Common myeloid progenitor, CD34-positive (primary cell): ENCODE results near the gene MIP. TPM values are rescaled to one million over a fixed set of nuclear protein-coding genes. Genes with fewer than 3 reads are reported as not detected.
"Not testable (repeated sequence)": the region's sequence is repeated elsewhere in the genome, so short reads cannot be mapped to it uniquely, and the experiment has no call there.

ENCODE experiments used
- CTCF ChIA-PET: fragments of 350-600 bp; sonication (Branson Sonifier 250); formaldehyde crosslinking; loops from one replicate; lab custom pipeline; 2021; ENCODE audit warnings: antibody characterized with exemption; lab: Charles Lee
- POLR2A ChIA-PET: fragments of 350-600 bp; sonication (Branson Sonifier 250); formaldehyde crosslinking; loops from one replicate; lab custom pipeline; 2021; ENCODE audit warnings: antibody characterized with exemption; lab: Charles Lee
- DNase-seq, 3 donors: peaks; one replicate each; pipeline versions ENCODE4 v3.0.0 to v3.0.0-alpha.2; 2013
- H3K27ac ChIP-seq, 2 experiments: 1 replicate in 1 of 2; 2 replicates in 1 of 2; pipeline ENCODE4 v1.7.0; 2013; ENCODE audit warnings: inconsistent platforms in 2 of 2, low read length in 2 of 2, mild to moderate bottlenecking in 2 of 2, low read depth in 1 of 2, moderate library complexity in 1 of 2; ENCODE audit not compliant: severe bottlenecking in 2 of 2, insufficient read depth in 1 of 2, poor library complexity in 1 of 2
- H3K27me3 ChIP-seq, 5 experiments: replicated peaks in 2 of 5; 1 replicate in 3 of 5; 2 replicates in 2 of 5; pipeline versions ENCODE4 v1.6.1 to v1.7.0; 2013; ENCODE audit warnings: low read length in 4 of 5, mild to moderate bottlenecking in 2 of 5, moderate library complexity in 2 of 5, inconsistent platforms in 1 of 5; ENCODE audit not compliant: insufficient read depth in 5 of 5, control insufficient read depth in 4 of 5
- H3K36me3 ChIP-seq, 4 experiments: 1 replicate in 2 of 4; 2 replicates in 2 of 4; pipeline versions ENCODE4 v1.6.1 to v1.7.0; 2013; ENCODE audit warnings: low read length in 3 of 4, control low read depth in 1 of 4, mild to moderate bottlenecking in 1 of 4; ENCODE audit not compliant: control insufficient read depth in 4 of 4, insufficient read depth in 4 of 4
- H3K4me1 ChIP-seq, 4 experiments: 1 replicate in 3 of 4; 2 replicates in 1 of 4; pipeline versions ENCODE4 v1.6.1 to v1.7.1; 2013; ENCODE audit warnings: low read length in 3 of 4, mild to moderate bottlenecking in 3 of 4, control low read depth in 1 of 4, inconsistent platforms in 1 of 4, moderate library complexity in 1 of 4; ENCODE audit not compliant: control insufficient read depth in 4 of 4, insufficient read depth in 4 of 4; ENCODE audit errors: control extremely low read depth in 1 of 4
- H3K4me3 ChIP-seq, 7 experiments: 1 replicate in 4 of 7; 2 replicates in 3 of 7; pipeline versions ENCODE4 v1.5.1 to v1.7.0; 2013; ENCODE audit warnings: mild to moderate bottlenecking in 7 of 7, low read length in 6 of 7, moderate library complexity in 6 of 7, inconsistent platforms in 2 of 7, low read depth in 2 of 7, control low read depth in 1 of 7; ENCODE audit not compliant: insufficient read depth in 4 of 7, control insufficient read depth in 1 of 7; ENCODE audit errors: extremely low read depth in 1 of 7
- H3K9me3 ChIP-seq, 5 experiments: 1 replicate in 4 of 5; 2 replicates in 1 of 5; pipeline versions ENCODE4 v1.6.1 to v1.7.1; 2013; ENCODE audit warnings: low read length in 4 of 5, mild to moderate bottlenecking in 2 of 5, inconsistent platforms in 1 of 5, low read depth in 1 of 5, moderate library complexity in 1 of 5; ENCODE audit not compliant: control insufficient read depth in 4 of 5, insufficient read depth in 2 of 5; ENCODE audit errors: control extremely low read depth in 1 of 5
- WGBS: methylation state at CpG from one replicate; pipeline ENCODE4 v1.1.5; 2013; ENCODE audit not compliant: insufficient coverage; 5-methylcytosine and 5-hydroxymethylcytosine counted together
- polyA plus RNA-seq: library from polyadenylated mRNA; unstranded; fragments of 120-200 nt; gene quantifications from one replicate; pipeline ENCODE4 v1.2.1, GENCODE V29; 2013

Gene MIP
- not detected for polyA plus RNA-seq

DNA sequence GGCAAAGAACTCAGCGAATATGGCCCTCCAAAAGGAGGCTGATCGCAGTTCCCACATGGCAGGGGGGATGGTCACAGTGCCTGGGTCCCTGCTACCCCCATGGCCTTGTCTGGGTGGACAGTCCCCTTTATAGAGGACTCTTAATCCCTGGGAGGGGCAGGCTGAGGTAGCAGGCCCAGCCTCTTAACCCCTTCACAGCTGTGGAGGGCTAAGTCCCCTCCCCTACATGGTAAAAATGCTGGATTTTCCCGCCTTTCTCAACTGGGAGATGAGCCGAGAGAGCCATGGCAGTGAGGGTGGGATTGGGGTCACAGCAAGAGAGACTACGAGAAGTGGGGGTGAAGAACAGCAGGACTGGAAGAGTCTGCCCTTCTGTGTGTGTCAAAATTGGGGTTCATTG is at the start of gene MIP:
MIP (minus strand) TSS at position 101 of the 400 bp plus-strand sequence; CDS start at position 57, 44 bp downstream.
- Histone ChIP-seq H3K4me1 (peaks cover 0 to 4% (median 3%) of the 10 kb centered on the region in 4 experiments), H3K36me3 (no peaks in the 10 kb centered on the region), H3K27ac (no peak within 1 kb of the TSS), H3K4me3 (no peak within 1 kb of the TSS), H3K27me3 (no peaks in the 10 kb centered on the region), H3K9me3 (no peaks in the 10 kb centered on the region)
- DNase-seq, result no peak
- 89% methylated on average over 5 of the region's 5 CpGs for WGBS
- ChIA-PET CTCF (interaction anchor here (1.1 to 2.9 kb wide), 2 partner anchors 9 to 20 kb away, joined by 3 to 16 read pairs; no protein-coding TSS in a partner anchor), POLR2A (interaction anchor here (0.8 kb wide), 1 partner anchor 145 kb away, joined by 3 read pairs; no protein-coding TSS in a partner anchor)

GRCh38 chr12:56499879-56500278 is 45.4 kb upstream of the MIP start:
- DNase-seq, H3K9me3 ChIP-seq, H3K4me1 ChIP-seq, POLR2A ChIA-PET, H3K36me3 ChIP-seq, H3K27ac ChIP-seq, H3K4me3 ChIP-seq, H3K27me3 ChIP-seq: not testable (repeated sequence)
- CTCF ChIA-PET, result interaction anchor here (0.7 to 1.2 kb wide), 2 partner anchors 10 to 117 kb away, joined by 3 read pairs; no protein-coding TSS in a partner anchor
- 90% methylated on average over 10 of the region's 13 CpGs for WGBS

DNA sequence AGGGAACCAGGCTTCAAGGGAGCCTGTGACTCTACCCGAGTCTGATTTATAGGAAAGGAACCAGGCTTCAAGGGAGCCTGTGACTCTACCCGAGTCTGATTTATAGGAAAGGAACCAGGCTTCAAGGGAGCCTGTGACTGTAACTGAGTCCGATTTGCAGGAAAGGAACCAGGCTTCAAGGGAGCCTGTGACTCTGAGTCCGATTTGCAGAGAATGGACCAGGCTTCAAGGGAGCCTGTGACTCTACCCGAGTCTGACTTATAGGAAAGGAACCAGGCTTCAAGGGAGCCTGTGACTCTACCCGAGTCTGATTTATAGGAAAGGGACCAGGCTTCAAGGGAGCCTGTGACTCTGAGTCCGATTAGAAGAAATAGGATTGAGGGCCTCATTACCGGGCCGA is 45.0 kb upstream of the MIP start:
- WGBS, result 85% methylated on average over 7 of the region's 9 CpGs
- H3K9me3 ChIP-seq, H3K36me3 ChIP-seq, H3K4me1 ChIP-seq, DNase-seq, H3K4me3 ChIP-seq, H3K27me3 ChIP-seq, POLR2A ChIA-PET, H3K27ac ChIP-seq: not testable (repeated sequence)
- CTCF ChIA-PET, result interaction anchor here (0.7 to 1.2 kb wide), 2 partner anchors 10 to 118 kb away, joined by 3 read pairs; no protein-coding TSS in a partner anchor

GRCh38 chr12:56498126-56498902 is 43.9 kb upstream of the MIP start:
- POLR2A ChIA-PET, H3K4me3 ChIP-seq, H3K27ac ChIP-seq, H3K36me3 ChIP-seq, H3K9me3 ChIP-seq, H3K27me3 ChIP-seq, CTCF ChIA-PET, DNase-seq, H3K4me1 ChIP-seq: not testable (repeated sequence)
- WGBS, result 97% methylated on average over 5 of the region's 14 CpGs

DNA sequence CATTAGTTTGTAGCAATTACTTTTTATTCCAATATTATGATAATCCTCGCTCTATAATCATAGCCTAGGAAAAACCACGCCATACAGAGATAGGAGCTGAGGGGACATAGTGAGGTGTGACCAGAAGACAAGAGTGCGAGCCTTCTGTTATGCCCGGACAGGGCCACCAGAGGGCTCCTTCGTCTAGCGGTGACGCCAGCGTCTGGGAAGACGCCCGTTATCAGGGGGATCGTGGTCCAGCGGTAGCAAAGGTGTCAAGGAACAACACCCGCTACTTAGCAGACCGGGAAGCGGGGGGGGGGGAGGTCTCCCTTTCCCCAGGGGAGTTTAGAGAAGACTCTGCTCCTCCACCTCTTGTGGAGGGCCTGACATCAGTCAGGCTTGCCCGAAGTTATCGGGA is 42.2 kb upstream of the MIP start:
- H3K9me3 ChIP-seq, POLR2A ChIA-PET, H3K4me1 ChIP-seq, H3K27ac ChIP-seq, CTCF ChIA-PET, H3K36me3 ChIP-seq, H3K27me3 ChIP-seq: not testable (repeated sequence)
- 0% methylated on average over 3 of the region's 17 CpGs for WGBS
- peak; percentile 11 to 34 (median 13) for DNase-seq
- peak overlapping the region in 1 of 7 experiments; percentile 28 for H3K4me3 ChIP-seq

- POLR2A ChIA-PET, H3K4me1 ChIP-seq, H3K27ac ChIP-seq, H3K4me3 ChIP-seq, H3K9me3 ChIP-seq, H3K36me3 ChIP-seq, DNase-seq: not testable (repeated sequence)
- H3K27me3 ChIP-seq, result peaks cover 2 to 17% (median 6%) of the 10 kb centered on the region in 5 experiments
- 97% methylated on average over 27 of the region's 27 CpGs for WGBS
- CTCF ChIA-PET, result interaction anchor here (0.6 to 0.9 kb wide), 2 partner anchors 13 to 17 kb away, joined by 3 read pairs; no protein-coding TSS in a partner anchor
These were observed 40.0 kb upstream of the MIP start for GRCh38 chr12:56494481-56494880.

DNA sequence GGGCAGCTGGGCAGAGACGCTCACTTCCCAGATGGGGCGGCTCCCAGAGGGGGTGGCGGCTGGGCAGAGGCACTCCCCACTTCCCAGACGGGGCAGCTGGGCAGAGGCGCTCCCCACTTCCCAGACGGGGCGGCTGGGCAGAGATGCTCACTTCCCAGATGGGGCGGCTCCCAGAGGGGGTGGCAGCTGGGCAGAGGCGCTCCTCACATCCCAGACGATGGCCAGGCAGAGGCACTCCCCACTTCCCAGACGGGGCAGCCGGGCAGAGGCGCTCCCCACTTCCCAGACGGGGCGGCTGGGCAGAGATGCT is 39.6 kb upstream of the MIP start:
- CTCF ChIA-PET, result interaction anchor here (0.6 to 0.9 kb wide), 2 partner anchors 13 to 18 kb away, joined by 3 read pairs; no protein-coding TSS in a partner anchor
- 96% methylated on average over 12 of the region's 15 CpGs for WGBS

More for the DNA sequence above, 39.6 kb upstream of the MIP start:
- H3K4me1 ChIP-seq, H3K36me3 ChIP-seq, DNase-seq, H3K4me3 ChIP-seq, POLR2A ChIA-PET, H3K9me3 ChIP-seq, H3K27ac ChIP-seq: not testable (repeated sequence)
- H3K27me3 ChIP-seq, result peaks cover 2 to 21% (median 7%) of the 10 kb centered on the region in 5 experiments
